Measurements from ENCODE around the gene MIER2.

MIER2 gene

DNA sequence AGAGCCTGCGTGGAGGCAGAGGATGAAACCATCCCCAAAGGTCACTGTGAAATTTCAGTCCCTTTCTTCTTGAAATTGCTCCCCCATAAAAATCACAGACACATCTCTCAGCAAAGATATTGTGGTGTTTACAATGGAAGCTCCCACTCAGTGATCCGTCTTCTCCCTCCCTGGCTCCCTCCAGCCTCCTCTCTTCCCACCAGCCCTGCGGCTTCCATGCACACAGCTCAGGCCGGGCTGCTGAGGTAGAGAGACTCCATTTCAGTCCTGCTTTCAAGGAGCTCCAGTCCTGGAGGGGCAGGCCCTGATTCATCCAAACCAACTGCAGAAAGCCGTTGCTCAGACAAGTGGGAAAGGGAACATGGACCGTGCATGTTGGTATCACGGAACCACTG, 24.0 kb upstream of the MIER2 start:
- TF ChIP-seq HOXA7 (CRISPR knock-in tag; IDR thresholded peaks at IDR 0.05; ENCODE audit: borderline replicate concordance) (no peak), ZNF16 (tag by site-specific recombination; IDR thresholded peaks at IDR 0.05; ENCODE audit: low read depth) (no peak), ZNF548 (tag by site-specific recombination; IDR thresholded peaks at IDR 0.05) (no peak)
- Histone ChIP-seq H3K27ac (ENCODE audit: extremely low read depth, low read depth, low read length) (no peak overlapping the region), H3K36me3 (ENCODE audit: control insufficient read depth in 2 of 2, insufficient read depth in 1 of 2, low read length in 2 of 2) (no peaks in the 10 kb centered on the region), H3K4me1 (ENCODE audit: control insufficient read depth, insufficient read depth, low read length) (no peaks in the 10 kb centered on the region), H3K9me3 (ENCODE audit: control insufficient read depth, insufficient read depth, low read depth, low read length) (no peaks in the 10 kb centered on the region), H3K4me3 (ENCODE audit: low read depth, low read length) (no peak overlapping the region)
- CTCF ChIA-PET, result interaction anchor here (1.6 kb wide), 1 partner anchor 24 kb away, joined by 3 read pairs; the partner anchor contains the start of gene MIER2
- POLR2A ChIA-PET, result no interaction called here

GRCh38 chr19:367963-368629, 23.5 kb upstream of the MIER2 start:
- no peak overlapping the region for H3K27ac ChIP-seq (ENCODE audit: extremely low read depth, low read depth, low read length)
- no peaks in the 10 kb centered on the region for H3K4me1 ChIP-seq (ENCODE audit: control insufficient read depth, insufficient read depth, low read length)
- no peaks in the 10 kb centered on the region for H3K36me3 ChIP-seq (ENCODE audit: control insufficient read depth in 2 of 2, insufficient read depth in 1 of 2, low read length in 2 of 2)
- peak; percentile 37 for TF ChIP-seq ZFHX2 (tag by site-specific recombination; conservative IDR thresholded peaks at IDR 0.05)
- TF ChIP-seq ZNF664 (tag by site-specific recombination; IDR thresholded peaks at IDR 0.05), result no peak
- 0 out of 2 replicates have a peak, but pooled peaks have one; percentile 35 for TF ChIP-seq EGR2 (tag by site-specific recombination; IDR thresholded peaks at IDR 0.05; ENCODE audit: low read depth)
- POLR2A ChIA-PET, result no interaction called here
- no peak overlapping the region for H3K4me3 ChIP-seq (ENCODE audit: low read depth, low read length)
- CTCF ChIA-PET, result interaction anchor here (1.6 kb wide), 1 partner anchor 24 kb away, joined by 3 read pairs; the partner anchor contains the start of gene MIER2
- H3K9me3 ChIP-seq (ENCODE audit: control insufficient read depth, insufficient read depth, low read depth, low read length), result no peaks in the 10 kb centered on the region

DNA sequence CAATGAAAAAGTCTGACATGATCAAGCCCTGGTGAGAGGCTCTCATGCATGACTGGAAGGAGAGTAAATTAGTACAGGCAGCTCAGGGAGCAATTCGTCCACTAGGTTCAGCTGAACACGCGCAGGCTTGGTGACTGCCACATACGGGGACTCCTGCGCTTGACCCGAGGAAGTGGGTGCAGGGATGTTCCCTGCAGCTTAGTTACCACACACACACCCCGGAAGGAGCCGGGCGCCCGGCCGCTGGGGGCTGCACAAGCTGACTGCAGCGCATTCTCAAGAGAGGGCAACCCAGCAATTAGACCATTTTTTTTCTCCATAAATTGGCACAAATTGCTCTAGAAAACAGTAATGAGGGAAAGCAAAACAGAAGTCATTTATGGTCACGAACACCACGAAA, 23.0 kb upstream of the MIER2 start:
- CTCF ChIA-PET, result interaction anchor here (0.9 to 1.6 kb wide), 2 partner anchors 23 to 143 kb away, joined by 3 read pairs; partner anchors contain the start of gene MIER2
- no peak overlapping the region for H3K4me3 ChIP-seq (ENCODE audit: low read depth, low read length)
- no peak for TF ChIP-seq ZNF76 (tag by site-specific recombination; IDR thresholded peaks at IDR 0.05; ENCODE audit: borderline replicate concordance, low read depth)
- TF ChIP-seq ZNF530 (tag by site-specific recombination; IDR thresholded peaks at IDR 0.05; ENCODE audit: low read depth), result no peak
- no peak for TF ChIP-seq ZNF155 (tag by site-specific recombination; IDR thresholded peaks at IDR 0.05)
- no peak for TF ChIP-seq ZNF223 (tag by site-specific recombination; IDR thresholded peaks at IDR 0.05)
- no peak for TF ChIP-seq ZFP69B (tag by site-specific recombination; IDR thresholded peaks at IDR 0.05)
- TF ChIP-seq, protein P1, sequence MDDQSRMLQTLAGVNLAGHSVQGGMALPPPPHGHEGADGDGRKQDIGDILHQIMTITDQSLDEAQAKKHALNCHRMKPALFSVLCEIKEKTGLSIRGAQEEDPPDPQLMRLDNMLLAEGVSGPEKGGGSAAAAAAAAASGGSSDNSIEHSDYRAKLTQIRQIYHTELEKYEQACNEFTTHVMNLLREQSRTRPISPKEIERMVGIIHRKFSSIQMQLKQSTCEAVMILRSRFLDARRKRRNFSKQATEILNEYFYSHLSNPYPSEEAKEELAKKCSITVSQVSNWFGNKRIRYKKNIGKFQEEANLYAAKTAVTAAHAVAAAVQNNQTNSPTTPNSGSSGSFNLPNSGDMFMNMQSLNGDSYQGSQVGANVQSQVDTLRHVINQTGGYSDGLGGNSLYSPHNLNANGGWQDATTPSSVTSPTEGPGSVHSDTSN (CRISPR knock-in tag; IDR thresholded peaks at IDR 0.05), result no peak
- TF ChIP-seq ZNF362 (tag by site-specific recombination; IDR thresholded peaks at IDR 0.05), result no peak
- no peak for TF ChIP-seq ZNF292 (tag by site-specific recombination; IDR thresholded peaks at IDR 0.05; ENCODE audit: borderline replicate concordance, low read depth)
- no peak for TF ChIP-seq SP2 (tag by site-specific recombination; IDR thresholded peaks at IDR 0.05)
- TF ChIP-seq ZNF558 (tag by site-specific recombination; IDR thresholded peaks at IDR 0.05), result no peak
- TF ChIP-seq ZEB2 (tag by site-specific recombination; IDR thresholded peaks at IDR 0.05), result no peak
- no peaks in the 10 kb centered on the region for H3K4me1 ChIP-seq (ENCODE audit: control insufficient read depth, insufficient read depth, low read length)
- H3K27ac ChIP-seq (ENCODE audit: extremely low read depth, low read depth, low read length), result no peak overlapping the region
- no peaks in the 10 kb centered on the region for H3K36me3 ChIP-seq (ENCODE audit: control insufficient read depth in 2 of 2, insufficient read depth in 1 of 2, low read length in 2 of 2)
- no peaks in the 10 kb centered on the region for H3K9me3 ChIP-seq (ENCODE audit: control insufficient read depth, insufficient read depth, low read depth, low read length)
- POLR2A ChIA-PET, result no interaction called here

DNA sequence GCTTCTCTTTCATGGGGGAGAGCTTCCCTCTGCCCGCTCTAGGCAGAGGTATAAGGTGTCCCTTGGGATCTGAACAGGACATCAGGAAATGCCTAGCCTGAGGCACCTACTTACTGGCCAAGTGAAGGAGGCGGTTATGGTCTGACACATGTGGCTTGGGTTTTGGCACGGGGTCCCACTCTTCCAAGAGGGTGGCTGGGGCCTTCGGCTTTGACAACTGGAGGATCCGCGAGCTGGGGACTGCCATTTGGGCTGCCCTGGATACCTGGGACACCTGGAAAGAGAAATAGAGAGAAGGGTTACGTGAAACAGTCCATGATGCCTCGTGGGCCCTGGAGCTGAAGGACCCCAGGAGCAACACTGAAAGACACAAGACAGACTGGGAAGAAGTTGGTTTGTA, 22.4 kb upstream of the MIER2 start:
- POLR2A ChIA-PET, result no interaction called here
- no peaks in the 10 kb centered on the region for H3K4me1 ChIP-seq (ENCODE audit: control insufficient read depth, insufficient read depth, low read length)
- TF ChIP-seq ZNF16 (tag by site-specific recombination; IDR thresholded peaks at IDR 0.05; ENCODE audit: low read depth) (no peak), ZNF610 (tag by site-specific recombination; IDR thresholded peaks at IDR 0.05; ENCODE audit: borderline replicate concordance) (no peak), ZSCAN30 (tag by site-specific recombination; IDR thresholded peaks at IDR 0.05) (no peak), ZNF354C (tag by site-specific recombination; IDR thresholded peaks at IDR 0.05; ENCODE audit: borderline replicate concordance, low read depth) (no peak)
- TF ChIP-seq, protein P2, sequence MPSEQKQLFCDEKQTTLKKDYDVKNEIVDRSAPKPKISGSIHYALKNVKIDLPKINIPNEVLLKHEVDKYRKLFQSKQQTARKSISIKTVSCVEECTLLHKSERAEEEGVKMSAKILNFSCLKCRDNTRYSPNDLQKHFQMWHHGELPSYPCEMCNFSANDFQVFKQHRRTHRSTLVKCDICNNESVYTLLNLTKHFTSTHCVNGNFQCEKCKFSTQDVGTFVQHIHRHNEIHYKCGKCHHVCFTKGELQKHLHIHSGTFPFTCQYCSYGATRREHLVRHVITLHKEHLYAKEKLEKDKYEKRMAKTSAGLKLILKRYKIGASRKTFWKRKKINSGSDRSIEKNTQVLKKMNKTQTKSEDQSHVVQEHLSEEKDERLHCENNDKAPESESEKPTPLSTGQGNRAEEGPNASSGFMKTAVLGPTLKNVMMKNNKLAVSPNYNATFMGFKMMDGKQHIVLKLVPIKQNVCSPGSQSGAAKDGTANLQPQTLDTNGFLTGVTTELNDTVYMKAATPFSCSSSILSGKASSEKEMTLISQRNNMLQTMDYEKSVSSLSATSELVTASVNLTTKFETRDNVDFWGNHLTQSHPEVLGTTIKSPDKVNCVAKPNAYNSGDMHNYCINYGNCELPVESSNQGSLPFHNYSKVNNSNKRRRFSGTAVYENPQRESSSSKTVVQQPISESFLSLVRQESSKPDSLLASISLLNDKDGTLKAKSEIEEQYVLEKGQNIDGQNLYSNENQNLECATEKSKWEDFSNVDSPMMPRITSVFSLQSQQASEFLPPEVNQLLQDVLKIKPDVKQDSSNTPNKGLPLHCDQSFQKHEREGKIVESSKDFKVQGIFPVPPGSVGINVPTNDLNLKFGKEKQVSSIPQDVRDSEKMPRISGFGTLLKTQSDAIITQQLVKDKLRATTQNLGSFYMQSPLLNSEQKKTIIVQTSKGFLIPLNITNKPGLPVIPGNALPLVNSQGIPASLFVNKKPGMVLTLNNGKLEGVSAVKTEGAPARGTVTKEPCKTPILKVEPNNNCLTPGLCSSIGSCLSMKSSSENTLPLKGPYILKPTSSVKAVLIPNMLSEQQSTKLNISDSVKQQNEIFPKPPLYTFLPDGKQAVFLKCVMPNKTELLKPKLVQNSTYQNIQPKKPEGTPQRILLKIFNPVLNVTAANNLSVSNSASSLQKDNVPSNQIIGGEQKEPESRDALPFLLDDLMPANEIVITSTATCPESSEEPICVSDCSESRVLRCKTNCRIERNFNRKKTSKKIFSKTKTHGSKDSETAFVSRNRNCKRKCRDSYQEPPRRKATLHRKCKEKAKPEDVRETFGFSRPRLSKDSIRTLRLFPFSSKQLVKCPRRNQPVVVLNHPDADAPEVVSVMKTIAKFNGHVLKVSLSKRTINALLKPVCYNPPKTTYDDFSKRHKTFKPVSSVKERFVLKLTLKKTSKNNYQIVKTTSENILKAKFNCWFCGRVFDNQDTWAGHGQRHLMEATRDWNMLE (tag by site-specific recombination; conservative IDR thresholded peaks at IDR 0.05; ENCODE audit: low read depth), result no peak

More for the DNA sequence above, 22.4 kb upstream of the MIER2 start:
- no peak overlapping the region for H3K27ac ChIP-seq (ENCODE audit: extremely low read depth, low read depth, low read length)
- CTCF ChIA-PET, result interaction anchor here (0.5 to 0.9 kb wide), 2 partner anchors 17 to 144 kb away, joined by 3 read pairs; no protein-coding TSS in a partner anchor
- no peaks in the 10 kb centered on the region for H3K36me3 ChIP-seq (ENCODE audit: control insufficient read depth in 2 of 2, insufficient read depth in 1 of 2, low read length in 2 of 2)
- no peak overlapping the region for H3K4me3 ChIP-seq (ENCODE audit: low read depth, low read length)
- no peaks in the 10 kb centered on the region for H3K9me3 ChIP-seq (ENCODE audit: control insufficient read depth, insufficient read depth, low read depth, low read length)

Data from HEK293 (cell line).